ENCODE data around the gene ELFN2.

Gene ELFN2

DNA sequence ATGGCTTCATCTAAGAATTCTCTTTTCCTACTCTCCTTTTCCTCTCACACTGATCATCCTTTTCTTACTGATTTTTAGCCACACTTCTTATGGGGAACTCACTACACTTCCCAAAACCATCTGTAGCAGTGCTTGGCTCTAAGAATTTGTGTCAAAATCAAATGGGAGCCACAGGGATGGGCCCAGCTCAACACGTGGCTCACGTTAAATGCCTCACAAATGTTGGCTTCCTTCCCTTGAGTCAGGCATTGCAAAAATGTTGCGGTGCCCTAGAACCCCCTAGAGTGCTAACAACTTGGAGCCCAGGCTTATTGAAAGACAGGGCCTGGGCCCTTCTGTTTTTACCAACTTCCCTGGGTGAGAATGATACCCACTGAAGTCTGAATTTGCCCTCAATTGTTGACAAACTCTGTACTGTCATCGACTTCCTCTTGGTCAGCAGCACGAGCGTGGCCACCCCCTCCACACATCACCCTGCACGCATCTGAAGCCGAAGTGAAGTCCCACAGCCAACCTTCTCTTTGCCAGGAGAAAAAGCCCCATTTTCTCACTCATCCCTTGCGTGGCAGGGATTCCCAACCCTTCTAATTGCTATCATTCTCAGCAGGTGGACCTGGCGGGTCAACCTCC, 69.7 kb downstream of the ELFN2 start:
- DNase-seq (ENCODE audit: low spot score), result no peak

DNA sequence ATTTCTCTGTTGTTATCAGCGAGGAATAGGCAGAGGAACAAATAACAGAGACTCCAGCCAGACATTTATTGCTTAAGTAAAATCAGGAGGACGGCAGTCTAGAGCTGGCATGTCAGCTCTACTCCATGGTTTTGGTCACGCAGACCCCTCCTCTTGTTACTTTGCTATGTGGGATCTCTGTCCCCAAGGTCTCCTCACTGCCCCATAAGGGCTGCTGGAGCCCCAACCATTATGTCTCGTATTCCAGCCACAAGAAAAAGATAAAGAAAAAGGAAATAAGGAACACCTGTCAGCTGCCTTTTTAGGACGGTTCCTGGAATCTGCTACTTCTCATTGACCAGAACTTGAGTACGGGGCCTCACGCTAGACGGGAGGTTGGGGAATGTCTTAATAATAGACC, 70.4 kb downstream of the ELFN2 start:
- DNase-seq (ENCODE audit: low spot score), result no peak

DNA sequence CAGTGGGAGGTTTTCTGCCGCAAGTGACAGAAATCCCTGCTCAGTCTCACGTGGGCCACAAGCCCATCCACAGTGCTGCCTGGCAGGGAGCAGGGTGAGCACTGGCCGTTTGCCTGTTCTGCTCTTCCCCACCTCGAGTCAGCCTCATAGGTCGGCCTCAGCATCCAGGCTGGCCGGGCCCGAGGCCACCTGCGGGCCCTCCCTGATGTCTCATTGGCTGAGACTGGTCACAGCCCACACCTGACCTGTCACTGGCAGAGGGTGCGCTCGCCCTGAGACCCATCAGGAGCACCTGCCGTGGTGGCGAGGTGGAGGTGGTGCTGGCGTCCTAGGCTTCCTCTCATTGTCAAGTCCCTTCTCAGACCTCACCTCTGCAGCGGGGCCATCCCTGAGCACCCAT, 72.1 kb downstream of the ELFN2 start:
- DNase-seq (ENCODE audit: low spot score), result no peak

DNA sequence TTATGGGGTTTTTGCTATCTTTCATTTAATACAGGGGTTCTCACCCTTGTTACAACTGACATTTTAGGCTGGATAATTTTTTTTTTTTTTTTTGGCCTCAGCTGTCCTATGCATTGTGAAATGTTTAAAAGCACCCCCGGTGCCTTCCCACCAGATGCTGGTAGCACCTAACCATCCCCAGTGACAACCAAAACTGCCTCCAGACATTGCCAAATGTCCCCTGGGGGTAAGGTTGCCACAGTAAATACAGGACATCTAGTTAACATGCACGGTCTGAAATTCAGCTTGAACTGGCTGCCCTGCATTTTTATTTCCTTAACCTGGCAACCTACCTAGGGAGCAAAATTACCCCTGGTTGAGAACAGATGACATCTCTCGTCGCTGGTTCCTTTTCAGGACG, 72.6 kb downstream of the ELFN2 start:
- no peak for DNase-seq (ENCODE audit: low spot score)

DNA sequence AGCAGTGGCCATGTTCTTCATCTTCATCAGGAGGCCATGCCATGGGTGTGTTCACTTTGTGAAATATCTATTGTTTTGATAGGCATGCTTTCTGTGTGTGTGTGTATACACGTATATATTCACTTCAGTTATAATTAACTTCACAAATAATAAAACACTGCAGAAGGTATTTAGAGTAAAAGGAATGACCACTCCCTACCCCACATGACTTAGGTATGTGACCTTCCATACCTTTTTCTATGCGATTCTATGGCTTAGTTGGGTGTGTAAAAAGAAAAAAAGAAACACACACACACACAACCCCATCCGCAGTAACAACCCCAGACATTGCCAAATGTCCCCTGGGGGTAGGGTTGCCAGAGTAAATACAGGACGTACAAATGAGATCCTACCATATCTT, 73.0 kb downstream of the ELFN2 start:
- no peak for DNase-seq (ENCODE audit: low spot score)

DNA sequence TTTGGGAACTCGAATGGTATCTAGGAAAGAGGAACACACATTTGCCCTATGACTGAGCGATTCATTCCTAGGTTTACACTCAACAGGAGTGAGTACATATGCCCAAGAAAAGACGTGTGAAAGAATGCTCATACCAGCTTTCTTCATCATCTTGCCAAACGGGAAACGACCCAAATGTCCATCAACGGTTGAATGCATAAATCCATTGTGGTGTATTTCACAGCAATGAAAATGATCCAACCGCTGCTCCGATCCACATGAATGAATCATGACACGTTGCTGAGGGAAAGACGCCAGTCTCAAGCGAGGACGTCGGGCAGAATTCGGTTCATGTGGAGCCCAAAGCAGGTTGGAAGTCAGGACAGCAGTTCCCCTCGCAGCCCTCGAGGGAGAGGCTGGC, 73.4 kb downstream of the ELFN2 start:
- no peak for DNase-seq (ENCODE audit: low spot score)

DNA sequence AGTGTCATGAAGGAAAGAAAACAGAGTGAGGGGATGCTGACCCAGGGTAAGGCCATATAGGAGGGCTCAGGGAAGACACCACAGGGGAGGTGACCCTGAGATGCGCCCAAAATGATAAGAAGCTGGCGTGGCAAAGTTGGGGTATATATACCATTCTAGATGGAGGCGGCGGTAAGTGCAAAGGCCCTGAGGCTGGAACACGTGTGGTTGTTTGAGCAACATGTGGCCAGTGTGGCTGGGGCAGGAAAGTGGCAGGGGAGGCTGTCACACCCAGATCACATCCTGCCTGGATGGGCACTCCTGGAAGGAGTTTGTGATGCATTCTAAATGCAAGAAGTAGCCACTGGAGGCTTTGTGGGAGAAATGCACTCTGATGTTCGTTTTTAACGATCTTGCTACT, 74.8 kb downstream of the ELFN2 start:
- no peak for DNase-seq (ENCODE audit: low spot score)

DNA sequence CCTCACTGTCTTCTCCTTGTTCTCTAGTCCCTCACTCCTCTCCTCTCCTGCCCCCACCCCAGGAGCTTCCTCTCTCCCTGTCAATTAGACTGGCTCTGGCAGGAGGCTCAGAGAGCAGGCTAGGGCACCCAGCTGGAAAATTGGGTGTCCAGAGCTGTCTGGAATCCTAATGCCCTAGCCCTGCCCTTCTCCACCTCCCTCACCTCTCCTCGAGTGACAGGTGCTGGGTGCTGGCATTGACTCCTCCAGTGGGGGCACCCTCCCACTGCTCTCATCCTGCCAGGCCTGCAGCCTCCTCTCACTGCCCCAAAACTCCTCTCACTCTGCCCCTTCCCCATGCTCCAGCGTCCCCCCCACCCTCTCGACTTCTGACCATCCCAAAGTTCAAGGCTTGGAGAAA, 76.0 kb downstream of the ELFN2 start:
- no peak for DNase-seq (ENCODE audit: low spot score)

DNA sequence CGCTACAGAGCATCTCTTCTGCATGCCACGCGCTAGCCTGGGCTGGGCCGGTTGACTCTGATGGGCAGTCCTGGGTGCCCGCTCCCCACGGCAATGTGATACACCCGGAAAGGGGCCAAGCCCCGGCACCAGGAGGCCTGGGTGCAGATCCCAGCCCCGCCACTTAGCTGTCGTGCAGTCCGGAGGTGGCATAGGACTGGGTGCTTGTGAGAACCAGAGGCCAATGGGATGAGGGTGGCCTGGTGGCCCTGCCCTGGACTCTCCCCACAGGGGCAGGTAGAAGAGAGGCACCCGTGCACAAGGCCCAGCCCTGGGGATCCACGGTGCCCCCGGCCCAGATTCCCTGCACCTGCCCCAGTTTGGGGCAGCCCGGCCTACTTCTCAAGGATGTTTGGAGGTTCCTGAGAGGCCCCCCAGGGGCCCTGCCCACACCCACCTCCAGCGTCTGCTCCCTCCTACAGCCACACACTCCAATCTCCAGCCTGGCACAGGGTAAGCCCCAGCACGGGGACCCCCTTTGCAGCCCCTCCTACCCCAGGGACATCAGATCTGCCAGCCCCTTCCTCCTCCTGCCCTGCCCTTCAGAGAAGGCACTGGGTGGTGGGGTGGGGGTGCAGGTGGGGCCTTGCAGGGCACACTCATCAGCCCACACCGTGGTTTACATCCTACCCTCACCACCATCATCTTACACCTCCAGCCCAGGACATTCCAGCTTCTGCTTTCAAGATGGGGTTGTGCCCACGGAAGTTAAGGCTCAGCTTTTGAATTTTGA, 78.0 kb downstream of the ELFN2 start:
- no peak for DNase-seq (ENCODE audit: low spot score)

DNA sequence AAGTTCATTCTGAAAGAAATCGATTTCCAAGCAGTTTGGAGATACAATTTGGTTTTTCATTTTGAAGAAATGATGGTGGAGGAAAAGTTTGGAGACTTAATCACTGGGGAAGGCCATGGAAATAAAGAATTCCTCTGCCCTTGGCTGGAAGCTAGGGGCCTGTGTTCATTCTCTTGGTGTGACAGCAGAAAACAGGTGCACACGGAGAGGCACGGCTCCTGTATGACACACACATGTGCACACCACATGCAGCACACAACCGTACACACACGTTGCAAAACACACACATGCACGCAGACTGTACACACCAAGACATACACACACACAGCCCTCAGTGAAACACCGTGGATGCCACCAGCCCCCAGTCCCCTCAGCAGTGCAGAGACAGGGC, 80.8 kb downstream of the ELFN2 start:
- no peak for DNase-seq (ENCODE audit: low spot score)

DNA sequence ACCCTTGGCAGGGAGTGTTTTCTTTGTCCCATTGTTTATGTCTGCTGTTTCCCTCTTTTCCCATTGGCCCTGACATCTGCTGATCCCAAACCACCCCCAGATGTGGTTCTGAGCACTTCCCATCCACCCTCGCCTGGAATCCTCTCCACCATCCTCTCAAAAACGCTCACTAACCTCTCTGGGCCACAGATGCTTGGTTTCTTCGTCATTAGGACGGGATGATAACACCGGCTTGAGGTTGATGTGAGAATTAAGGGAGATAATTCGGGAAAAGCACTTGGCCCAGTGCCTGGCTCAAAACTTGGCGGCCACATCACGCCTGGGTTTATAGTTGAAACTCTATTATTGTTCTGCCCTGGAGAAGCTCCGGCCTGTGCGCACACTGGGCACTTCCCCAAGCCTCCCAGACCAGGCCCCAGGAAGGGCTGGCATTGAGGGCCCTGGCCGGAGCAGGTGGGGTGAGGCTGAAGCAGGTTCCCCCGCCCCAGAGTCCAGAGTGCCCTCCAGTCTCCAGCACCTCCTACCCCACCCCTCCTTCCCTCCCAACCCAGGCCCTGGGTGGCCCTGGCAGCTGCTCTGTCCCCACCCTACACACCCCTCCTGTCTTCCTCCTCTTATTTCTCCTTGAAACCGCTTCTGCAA, 81.3 kb downstream of the ELFN2 start:
- DNase-seq (ENCODE audit: low spot score), result no peak

DNA sequence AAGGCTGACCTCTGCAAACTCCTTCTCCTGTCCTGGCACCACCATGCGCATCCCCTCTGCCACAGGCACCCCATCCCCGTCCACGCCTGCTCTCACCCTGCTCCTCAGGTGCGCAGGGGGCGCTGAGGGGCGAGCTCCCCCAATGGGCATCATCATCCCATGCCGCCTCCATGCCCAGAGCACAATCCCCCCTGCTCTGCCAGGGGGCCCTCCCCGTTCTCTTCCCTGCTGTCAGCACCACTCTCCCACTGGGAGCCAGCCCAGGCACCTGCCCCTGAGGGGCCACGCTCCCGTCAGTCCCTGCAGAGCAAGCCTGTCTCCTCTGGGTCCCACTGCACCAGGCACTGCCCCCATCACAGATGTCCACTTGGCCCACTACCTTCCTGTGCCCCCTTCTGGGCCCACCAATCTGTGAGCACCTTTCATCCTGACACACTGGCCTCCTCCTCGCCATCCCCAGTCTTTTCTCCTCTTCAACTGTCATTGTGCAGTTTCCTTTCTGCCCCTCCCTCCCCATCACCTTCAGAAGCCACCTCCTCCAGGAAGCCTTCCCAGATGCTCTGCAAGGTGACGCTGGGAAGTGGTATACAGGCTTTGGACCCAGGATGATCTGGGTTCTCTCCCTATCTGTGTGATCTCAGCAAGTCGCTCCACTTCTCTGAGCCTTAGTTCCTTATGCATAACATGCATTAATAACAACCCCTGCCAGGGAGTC, 82.4 kb downstream of the ELFN2 start:
- no peak for DNase-seq (ENCODE audit: low spot score)

DNA sequence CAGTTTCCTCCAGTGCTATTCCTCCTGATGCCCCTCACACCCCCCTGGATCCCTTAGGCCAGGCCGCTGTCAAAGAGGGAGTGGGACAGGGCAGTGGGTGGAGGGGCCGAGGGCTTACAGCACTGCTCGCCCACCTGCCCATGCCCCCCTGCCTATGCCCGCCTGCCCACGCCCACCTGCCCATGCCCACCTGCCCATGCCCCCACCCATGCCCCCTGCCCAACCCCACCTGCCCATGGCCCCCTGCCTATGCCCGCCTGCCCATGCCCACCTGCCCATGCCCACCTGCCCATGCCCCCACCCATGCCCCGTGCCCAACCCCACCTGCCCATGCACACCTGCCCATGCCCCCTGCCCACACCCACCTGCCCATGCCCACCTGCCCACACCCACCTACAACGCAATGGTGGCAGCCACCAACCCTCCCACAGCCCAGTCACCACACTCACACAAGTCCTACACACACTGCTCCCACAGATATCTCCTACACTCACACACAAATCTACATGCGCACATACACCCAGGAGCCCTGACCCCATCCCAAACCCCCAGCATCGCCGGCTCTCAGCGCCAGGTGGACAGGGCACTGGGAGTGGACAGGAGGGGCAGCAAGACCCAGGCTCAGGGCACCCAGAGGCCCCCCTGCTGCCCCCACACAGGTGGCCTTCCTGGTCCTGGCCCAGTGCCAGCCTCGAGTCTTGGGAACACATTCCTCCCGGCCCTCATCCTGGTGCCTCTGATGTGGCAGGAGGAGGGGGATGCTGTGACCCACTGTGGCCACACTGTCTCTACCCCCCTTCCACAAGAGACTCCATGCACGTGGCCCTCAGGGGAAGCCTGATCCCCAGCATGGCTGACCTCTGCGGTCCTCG, 83.2 kb downstream of the ELFN2 start:
- DNase-seq (ENCODE audit: low spot score), result no peak

DNA sequence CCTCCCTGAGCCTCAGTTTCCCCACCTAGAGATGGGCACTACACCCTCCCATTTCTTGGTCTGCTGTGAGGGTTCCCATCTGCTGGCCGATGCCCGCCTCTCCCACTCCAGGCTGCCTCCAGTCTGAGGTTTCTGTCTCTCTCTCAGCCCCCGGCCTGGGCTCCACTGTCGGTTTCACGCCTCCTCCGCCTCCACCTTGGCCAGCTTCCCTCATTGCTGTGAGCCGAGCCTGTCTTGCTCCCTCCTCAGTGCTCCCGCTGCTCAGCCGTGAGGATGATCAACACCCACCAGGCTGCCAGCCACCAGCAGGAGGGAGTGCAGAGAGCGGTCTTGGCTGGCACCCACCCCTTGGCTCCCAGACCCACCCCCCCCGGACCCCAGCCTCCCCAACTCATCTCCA, 83.9 kb downstream of the ELFN2 start:
- no peak for DNase-seq (ENCODE audit: low spot score)

DNA sequence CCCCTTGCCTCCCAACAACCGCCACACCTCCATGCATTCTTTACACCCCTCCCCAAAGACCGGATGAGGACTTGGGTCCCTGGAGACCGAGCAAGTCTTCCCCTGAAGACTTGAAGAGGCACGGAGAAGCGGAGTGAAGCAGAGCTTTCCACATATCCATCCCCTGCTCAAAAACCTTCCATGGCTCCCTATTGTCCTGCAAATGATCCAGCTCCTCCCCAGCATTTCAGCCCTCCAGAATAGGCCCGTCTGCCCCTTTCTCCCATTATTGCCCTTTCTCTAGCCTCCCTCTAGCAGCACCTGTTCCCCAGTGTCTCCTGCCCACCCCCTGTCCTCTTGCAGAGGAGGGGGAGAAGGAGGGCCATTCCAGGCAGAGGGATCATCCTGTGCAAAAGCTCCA, 85.2 kb downstream of the ELFN2 start:
- no peak for DNase-seq (ENCODE audit: low spot score)

DNA sequence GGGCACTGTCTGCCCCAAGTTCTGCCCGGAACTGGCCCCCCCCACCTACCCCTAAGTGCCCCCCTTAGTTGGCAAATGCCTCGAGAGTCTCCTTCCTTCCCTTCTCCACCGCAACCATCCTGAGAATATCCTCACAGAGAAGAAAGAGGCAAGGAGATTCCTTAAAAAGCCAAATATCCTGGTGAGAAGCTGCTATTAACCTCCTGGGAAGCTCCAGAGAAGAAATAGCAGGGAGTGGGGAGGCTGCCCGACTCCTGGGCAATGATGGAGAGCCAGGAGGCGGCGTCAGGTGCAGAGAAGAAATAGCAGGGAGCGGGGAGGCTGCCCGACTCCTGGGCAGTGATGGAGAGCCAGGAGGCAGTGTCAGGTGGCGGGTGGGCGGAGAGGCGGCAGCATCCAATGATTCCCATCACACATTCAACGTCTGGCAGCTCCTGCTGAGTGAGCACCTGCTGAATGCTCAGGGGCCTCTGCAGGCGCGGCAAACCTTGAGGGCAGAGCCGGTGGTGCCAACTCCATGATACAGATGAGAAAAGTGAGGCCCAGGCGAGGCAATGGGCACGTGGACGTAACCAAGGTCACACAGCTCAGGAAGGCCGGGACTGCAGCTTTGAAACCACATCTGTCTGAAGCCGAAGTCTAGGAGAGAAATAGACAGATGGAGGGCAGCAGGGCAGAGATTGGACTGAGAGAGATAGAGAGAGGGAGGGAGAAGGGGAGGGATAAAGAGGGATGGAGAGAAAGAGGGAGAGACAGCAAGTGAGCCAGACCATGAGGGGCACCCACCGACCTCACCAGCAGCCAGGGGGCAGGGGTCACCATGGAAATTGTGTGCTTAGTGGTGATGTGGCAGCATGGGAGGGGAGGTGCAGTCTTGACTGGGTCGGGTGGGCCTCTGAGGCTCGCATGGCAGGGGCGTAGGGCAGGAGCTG, 86.7 kb downstream of the ELFN2 start:
- no peak for DNase-seq (ENCODE audit: low spot score)

DNA sequence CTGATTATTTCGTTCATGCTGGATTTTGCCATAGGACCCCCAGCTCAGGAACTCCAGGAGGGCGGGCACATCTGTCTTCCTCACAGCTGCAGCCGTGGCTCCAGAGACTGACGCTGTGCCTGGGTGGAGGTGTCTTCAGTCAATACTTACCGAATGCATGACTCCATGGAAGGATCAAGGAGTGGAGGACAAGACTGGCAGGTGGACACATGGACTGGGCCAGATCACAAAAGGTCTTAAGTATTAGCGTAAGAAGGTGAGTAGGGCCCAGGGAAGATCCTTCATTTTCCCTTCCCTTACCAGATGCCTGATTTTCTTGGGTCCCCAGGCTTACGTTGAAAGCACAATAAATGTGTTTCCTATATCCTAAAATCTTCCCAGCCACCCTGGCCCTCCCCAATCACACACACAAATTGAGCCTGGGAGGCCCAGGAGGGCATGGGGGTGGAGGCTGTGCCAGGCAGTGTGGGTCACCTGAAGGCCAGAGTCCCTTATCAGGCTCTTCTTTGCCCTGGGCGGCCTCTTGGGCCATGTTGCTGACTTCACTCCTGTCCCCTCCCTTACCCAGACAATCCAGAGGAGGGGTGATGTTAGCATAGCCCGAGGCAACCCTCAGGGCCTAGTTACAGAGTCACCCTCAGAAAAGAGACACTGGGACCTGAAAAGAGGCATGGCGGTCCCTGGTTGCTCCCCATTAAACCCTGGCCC, 88.6 kb downstream of the ELFN2 start:
- no peak for DNase-seq (ENCODE audit: low spot score)

DNA sequence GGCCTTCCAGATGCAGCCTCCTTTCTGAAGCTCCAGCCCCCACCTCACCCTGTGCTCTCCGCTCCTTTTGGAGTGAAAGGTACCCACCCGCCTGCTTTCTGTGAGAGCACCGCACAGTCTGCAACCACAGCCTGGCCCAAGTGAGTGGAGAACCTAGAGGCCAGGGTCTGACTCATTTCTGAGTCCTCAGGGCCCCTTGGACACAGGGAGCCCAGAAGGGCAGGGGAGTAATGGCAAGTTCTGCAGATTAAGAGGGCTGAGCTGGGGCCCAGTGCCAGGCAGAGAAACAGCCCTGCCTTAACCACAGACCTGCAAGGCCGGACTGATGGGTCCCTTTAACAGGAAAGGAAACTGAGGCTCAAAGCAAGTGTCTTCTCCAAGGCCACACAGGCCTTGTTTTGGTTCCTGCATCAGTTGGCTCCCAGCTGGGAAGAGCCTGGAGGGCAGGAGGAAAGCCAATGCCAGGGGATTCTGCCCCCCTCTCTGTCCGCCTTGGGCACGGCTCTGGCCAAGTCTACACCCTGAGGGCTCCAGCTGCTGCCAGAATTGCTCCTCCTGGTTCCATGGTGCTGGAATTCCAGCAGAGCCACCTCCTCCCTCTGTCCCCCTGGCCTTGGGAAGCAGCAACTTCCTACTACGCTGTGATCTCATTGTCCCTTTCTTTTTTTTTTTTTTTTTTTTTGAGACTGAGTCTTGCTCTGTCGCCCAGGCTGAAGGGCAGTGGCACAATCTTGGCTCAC, 89.9 kb downstream of the ELFN2 start:
- no peak for DNase-seq (ENCODE audit: low spot score)

DNA sequence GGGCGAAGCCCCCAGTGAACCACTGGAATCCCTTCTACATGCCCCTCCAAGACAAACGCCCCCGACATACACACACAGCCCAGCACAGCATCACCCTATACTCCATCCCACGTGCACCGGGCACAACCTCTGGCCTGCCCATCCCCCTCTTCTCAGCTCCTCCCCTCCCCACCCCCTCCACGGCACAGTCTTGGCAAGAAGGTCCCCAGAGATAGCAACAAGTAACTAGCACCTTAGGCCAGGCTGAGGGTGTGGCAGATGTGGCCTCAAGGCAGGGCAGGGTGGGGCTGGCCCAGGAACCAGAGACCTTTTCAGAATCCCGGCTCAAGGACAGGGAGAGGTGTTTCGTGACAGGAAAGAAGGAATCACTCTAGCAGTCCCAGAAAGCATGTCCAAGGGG, 90.7 kb downstream of the ELFN2 start:
- no peak for DNase-seq (ENCODE audit: low spot score)

Measured in CD4-positive, alpha-beta T cell treated with Interleukin-6 at 100 ng/mL for 8 hours (primary cell).